WERI-Rb-1 (cell line): Measurements from ENCODE around the gene UBR3.
"Not testable (repeated sequence)": the region's sequence is repeated elsewhere in the genome, so short reads cannot be mapped to it uniquely, and the experiment has no call there.

ENCODE experiments used
- DNase-seq: peaks from one replicate; pipeline ENCODE4 v3.0.0-alpha.2; 2020
- H3K27ac ChIP-seq: fragments of 250-450 bp; sonication (Bioruptor Pico); 2 replicates; pipeline ENCODE4 v1.5.1; 2020; ENCODE audit warnings: mild to moderate bottlenecking, moderate library complexity
- H3K27me3 ChIP-seq: fragments of 250-450 bp; sonication (Bioruptor Pico); 2 replicates; pipeline ENCODE4 v1.5.1; 2021; ENCODE audit warnings: mild to moderate bottlenecking, low read depth, moderate library complexity; ENCODE audit not compliant: insufficient read depth, severe bottlenecking
- H3K36me3 ChIP-seq: fragments of 250-450 bp; sonication (Bioruptor Pico); 2 replicates; pipeline ENCODE4 v1.5.1; 2020; ENCODE audit warnings: mild to moderate bottlenecking, moderate library complexity
- H3K4me3 ChIP-seq: 2 replicates; pipeline ENCODE4 v1.5.1; 2011; ENCODE audit warnings: low read depth, mild to moderate bottlenecking, control low read depth, low read length
- H3K9me3 ChIP-seq: fragments of 250-450 bp; sonication (Bioruptor Pico); 2 replicates; pipeline ENCODE4 v1.5.1; 2021; ENCODE audit warnings: mild to moderate bottlenecking, moderate library complexity; ENCODE audit not compliant: severe bottlenecking
- TF ChIP-seq, protein P1 (sequence below): IDR thresholded peaks from 2 replicates; pipeline ENCODE4 v1.5.1; 2011; ENCODE audit warnings: low read depth, mild to moderate bottlenecking, control low read depth, inconsistent platforms, low read length

UBR3 gene

DNA sequence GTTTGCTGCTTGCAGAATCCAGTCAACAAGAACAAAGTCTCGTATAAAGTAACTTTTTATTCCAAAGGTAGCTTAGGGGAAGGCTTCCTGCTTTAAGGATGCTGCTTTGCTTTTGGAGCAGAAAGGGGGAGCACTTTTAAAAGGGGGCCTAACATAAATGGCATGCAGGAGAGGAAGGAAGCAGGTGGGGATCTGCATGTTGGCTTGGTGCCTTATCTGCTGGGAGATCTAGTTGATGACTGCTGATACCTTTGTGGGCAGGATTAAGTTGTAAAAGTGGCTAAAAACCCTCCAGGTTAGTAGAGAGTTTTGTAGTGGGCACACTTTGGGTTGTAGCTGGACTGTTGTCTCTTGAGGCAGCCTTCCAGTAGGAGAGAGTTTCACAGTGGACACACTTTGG lies 22.5 kb downstream of the UBR3 start:
- no peak for DNase-seq
- no peak overlapping the region for H3K27ac ChIP-seq
- H3K27me3 ChIP-seq = no peaks in the 10 kb centered on the region
- H3K4me3 ChIP-seq = no peak overlapping the region
- peaks cover 7% of the 10 kb centered on the region for H3K36me3 ChIP-seq
- TF ChIP-seq, protein P1, sequence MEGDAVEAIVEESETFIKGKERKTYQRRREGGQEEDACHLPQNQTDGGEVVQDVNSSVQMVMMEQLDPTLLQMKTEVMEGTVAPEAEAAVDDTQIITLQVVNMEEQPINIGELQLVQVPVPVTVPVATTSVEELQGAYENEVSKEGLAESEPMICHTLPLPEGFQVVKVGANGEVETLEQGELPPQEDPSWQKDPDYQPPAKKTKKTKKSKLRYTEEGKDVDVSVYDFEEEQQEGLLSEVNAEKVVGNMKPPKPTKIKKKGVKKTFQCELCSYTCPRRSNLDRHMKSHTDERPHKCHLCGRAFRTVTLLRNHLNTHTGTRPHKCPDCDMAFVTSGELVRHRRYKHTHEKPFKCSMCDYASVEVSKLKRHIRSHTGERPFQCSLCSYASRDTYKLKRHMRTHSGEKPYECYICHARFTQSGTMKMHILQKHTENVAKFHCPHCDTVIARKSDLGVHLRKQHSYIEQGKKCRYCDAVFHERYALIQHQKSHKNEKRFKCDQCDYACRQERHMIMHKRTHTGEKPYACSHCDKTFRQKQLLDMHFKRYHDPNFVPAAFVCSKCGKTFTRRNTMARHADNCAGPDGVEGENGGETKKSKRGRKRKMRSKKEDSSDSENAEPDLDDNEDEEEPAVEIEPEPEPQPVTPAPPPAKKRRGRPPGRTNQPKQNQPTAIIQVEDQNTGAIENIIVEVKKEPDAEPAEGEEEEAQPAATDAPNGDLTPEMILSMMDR = no peak
- H3K9me3 ChIP-seq = no peaks in the 10 kb centered on the region

DNA sequence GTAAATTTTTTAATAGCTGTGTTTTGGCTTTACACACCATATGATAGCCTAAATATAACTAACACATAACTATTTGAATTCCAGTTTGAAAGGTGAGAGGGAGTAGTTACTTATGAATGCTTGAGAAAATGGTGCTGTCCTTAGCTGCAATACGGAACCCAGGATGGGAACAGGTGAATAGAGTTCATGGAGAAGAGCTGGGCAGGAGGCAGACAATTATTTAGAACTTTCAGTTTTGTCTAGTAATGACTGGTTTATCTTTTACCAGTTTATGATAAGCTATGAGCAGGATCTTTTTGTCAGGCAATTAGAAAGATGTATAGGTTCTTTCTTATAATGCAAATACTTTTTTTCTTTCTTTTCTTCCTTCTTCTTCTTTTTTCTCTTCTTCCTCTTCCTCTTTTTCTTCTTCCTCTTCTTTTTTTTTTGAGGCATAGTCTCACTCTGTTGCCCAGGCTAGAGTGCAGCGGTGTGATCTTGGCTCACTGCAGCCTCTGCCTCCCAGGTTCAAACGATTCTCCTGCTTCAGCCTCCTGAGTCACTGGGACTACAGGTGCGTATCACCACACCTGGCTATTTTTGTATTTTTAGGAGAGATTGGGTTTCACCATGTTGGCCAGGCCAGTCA lies 25.9 kb downstream of the UBR3 start:
- H3K9me3 ChIP-seq = no peaks in the 10 kb centered on the region
- H3K4me3 ChIP-seq = no peak overlapping the region
- H3K36me3 ChIP-seq = peaks cover 7% of the 10 kb centered on the region
- no peak for DNase-seq
- H3K27me3 ChIP-seq = no peaks in the 10 kb centered on the region
- no peak overlapping the region for H3K27ac ChIP-seq
- TF ChIP-seq, protein P1 = no peak

DNA sequence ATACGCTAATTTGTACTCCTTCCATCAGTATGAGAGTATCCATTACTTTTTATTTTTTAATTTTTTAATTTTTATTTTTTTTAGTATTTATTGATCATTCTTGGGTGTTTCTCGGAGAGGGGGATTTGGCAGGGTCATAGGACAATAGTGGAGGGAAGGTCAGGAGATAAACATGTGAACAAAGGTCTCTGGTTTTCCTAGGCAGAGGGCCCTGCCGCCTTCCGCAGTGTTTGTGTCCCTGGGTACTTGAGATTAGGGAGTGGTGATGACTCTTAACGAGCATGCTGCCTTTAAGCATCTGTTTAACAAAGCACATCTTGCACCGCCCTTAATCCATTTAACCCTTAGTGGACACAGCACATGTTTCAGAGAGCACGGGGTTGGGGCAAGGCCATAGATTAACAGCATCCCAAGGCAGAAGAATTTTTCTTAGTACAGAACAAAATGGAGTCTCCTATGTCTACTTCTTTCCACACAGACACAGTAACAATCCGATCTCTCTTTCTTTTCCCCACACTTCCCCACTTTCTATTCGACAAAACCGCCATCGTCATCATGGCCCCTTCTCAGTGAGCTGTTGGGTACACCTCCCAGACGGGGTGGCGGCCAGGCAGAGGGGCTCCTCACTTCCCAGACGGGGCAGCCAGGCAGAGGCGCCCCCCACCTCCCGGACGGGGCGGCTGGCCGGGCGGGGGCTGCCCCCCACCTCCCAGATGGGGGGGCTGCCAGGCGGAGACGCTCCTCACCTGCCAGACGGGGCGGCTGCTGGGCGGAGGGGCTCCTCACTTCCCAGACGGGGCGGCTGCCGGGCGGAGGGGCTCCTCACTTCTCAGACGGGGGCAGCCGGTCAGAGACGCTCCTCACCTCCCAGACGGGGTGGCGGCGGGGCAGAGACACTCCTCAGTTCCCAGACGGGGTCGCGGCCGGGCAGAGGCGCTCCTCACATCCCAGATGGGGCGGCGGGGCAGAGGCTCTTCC lies 28.3 kb downstream of the UBR3 start:
- peak overlapping the region; percentile 47 for H3K27ac ChIP-seq
- not testable (repeated sequence) for H3K36me3 ChIP-seq, H3K4me3 ChIP-seq, H3K27me3 ChIP-seq, H3K9me3 ChIP-seq
- peak; percentile 22 for DNase-seq

DNA sequence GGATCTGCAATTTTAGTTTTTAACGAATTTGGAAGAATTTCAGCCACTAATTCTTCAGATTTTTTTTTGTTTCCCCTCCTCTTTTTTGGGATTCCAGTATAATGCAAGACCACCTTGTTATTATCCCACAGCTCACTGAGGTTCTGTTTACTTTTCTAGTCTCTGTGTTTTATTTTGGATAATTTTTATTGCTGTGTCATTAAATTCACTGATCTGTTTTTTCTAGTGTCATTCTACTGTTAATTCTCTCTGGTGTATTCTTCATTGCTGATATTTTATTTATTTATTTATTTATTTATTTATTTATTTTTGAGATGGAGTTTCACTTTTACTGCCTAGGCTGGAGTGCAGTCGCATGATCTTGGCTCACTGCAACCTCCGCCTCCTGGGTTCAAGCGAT lies 32.2 kb downstream of the UBR3 start:
- TF ChIP-seq, protein P1 = no peak
- no peak overlapping the region for H3K4me3 ChIP-seq
- no peak overlapping the region for H3K27ac ChIP-seq
- H3K36me3 ChIP-seq = no peaks in the 10 kb centered on the region
- H3K27me3 ChIP-seq = no peaks in the 10 kb centered on the region
- H3K9me3 ChIP-seq = no peaks in the 10 kb centered on the region
- no peak for DNase-seq

DNA sequence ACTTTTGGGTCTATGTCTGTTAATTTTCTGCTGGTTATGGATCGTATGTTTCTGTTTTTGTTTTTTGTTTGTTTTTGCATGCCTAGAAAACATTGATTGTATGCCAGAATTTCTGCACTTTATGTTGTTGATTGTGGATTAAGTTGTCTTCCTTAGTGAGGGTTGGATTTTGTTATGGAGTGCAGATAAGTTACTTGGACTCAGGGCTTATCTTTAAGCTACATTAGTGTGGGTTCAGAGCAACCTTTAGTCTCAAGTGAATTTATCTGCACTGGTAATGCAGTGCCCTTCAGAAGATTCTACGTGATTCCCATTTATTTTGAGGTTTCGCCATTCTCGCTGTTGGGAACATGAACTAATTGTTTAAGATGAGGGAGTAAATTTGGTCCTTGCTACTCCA lies 32.9 kb downstream of the UBR3 start:
- Histone ChIP-seq H3K9me3 (no peaks in the 10 kb centered on the region), H3K27ac (no peak overlapping the region), H3K4me3 (no peak overlapping the region), H3K27me3 (no peaks in the 10 kb centered on the region), H3K36me3 (no peaks in the 10 kb centered on the region)
- TF ChIP-seq, protein P1 = no peak
- no peak for DNase-seq

DNA sequence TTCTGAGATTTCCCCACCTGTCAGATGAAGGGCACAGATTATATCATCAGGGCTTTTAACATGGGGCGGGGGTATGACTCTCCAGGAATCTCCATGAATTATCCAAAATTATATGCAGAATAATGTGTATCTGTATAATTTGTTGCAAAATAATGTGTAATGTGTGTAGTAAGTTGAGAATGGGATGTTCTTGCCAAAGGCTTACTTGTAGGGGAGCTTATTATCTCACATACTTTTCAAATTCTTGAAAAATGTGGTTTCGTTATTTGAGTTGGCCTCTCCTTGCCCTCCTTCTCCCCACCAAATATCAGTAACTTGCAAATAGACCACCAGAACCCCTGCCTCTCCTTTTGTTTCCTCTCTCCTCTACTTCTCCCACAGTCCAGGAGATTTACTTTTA lies 35.6 kb downstream of the UBR3 start:
- Histone ChIP-seq H3K4me3 (no peak overlapping the region), H3K9me3 (no peaks in the 10 kb centered on the region)
- DNase-seq = no peak

More for the DNA sequence above, 35.6 kb downstream of the UBR3 start:
- H3K36me3 ChIP-seq = no peaks in the 10 kb centered on the region
- H3K27me3 ChIP-seq = no peaks in the 10 kb centered on the region
- H3K27ac ChIP-seq = no peak overlapping the region
- TF ChIP-seq, protein P1 = no peak
